ENCODE results near the gene STN1. TPM values are rescaled to one million over a fixed set of nuclear protein-coding genes. Genes with fewer than 3 reads are reported as not detected.

The STN1 gene
- total RNA-seq, 1 experiment from 2014 or later: 35.0 TPM

GRCh38 chr10:103836273-103836672 is 81.7 kb downstream of the STN1 start:
- H3K36me3 ChIP-seq (ENCODE audit: insufficient read depth, low read length): no peaks in the 10 kb centered on the region
- H3K79me2 ChIP-seq (ENCODE audit: low read length): no peaks in the 10 kb centered on the region
- H3K27ac ChIP-seq (ENCODE audit: low read length): no peak overlapping the region
- H2AFZ ChIP-seq (ENCODE audit: low read length): no peak overlapping the region
- H3K27me3 ChIP-seq (ENCODE audit: low read length): no peaks in the 10 kb centered on the region
- H3K9me3 ChIP-seq (ENCODE audit: low read length): no peaks in the 10 kb centered on the region
- no peak overlapping the region for H3K4me2 ChIP-seq (ENCODE audit: low read depth, low read length, poor library complexity, severe bottlenecking)
- no peak overlapping the region for H3K4me3 ChIP-seq (ENCODE audit: low read length)
- H3K9ac ChIP-seq (ENCODE audit: low read length): no peak overlapping the region
- no peaks in the 10 kb centered on the region for H3K9me2 ChIP-seq (replicated peaks; ENCODE audit: insufficient read depth, low read length)
- no peaks in the 10 kb centered on the region for H4K20me1 ChIP-seq (ENCODE audit: insufficient read depth, low read depth, low read length)
- no peak for DNase-seq
- no peaks in the 10 kb centered on the region for H3K4me1 ChIP-seq (ENCODE audit: low read length)

- Histone ChIP-seq H3K79me2 (ENCODE audit: low read length) (no peaks in the 10 kb centered on the region), H3K4me1 (ENCODE audit: low read length) (no peaks in the 10 kb centered on the region), H3K27me3 (ENCODE audit: low read length) (no peaks in the 10 kb centered on the region), H2AFZ (ENCODE audit: low read length) (no peak overlapping the region), H3K9ac (ENCODE audit: low read length) (no peak overlapping the region), H3K27ac (ENCODE audit: low read length) (no peak overlapping the region), H3K4me3 (ENCODE audit: low read length) (no peak overlapping the region), H3K9me3 (ENCODE audit: low read length) (no peaks in the 10 kb centered on the region), H3K36me3 (ENCODE audit: insufficient read depth, low read length) (no peaks in the 10 kb centered on the region), H3K4me2 (ENCODE audit: low read depth, low read length, poor library complexity, severe bottlenecking) (no peak overlapping the region), H3K9me2 (replicated peaks; ENCODE audit: insufficient read depth, low read length) (no peaks in the 10 kb centered on the region), H4K20me1 (ENCODE audit: insufficient read depth, low read depth, low read length) (no peaks in the 10 kb centered on the region)
- DNase-seq: peak; percentile 43
These were observed 82.6 kb downstream of the STN1 start for GRCh38 chr10:103835096-103836050.

- Histone ChIP-seq H3K27ac (ENCODE audit: low read length) (no peak overlapping the region), H3K4me1 (ENCODE audit: low read length) (no peaks in the 10 kb centered on the region), H3K79me2 (ENCODE audit: low read length) (no peaks in the 10 kb centered on the region), H3K9me3 (ENCODE audit: low read length) (no peaks in the 10 kb centered on the region), H3K9ac (ENCODE audit: low read length) (no peak overlapping the region), H3K4me2 (ENCODE audit: low read depth, low read length, poor library complexity, severe bottlenecking) (no peak overlapping the region), H2AFZ (ENCODE audit: low read length) (no peak overlapping the region), H3K4me3 (ENCODE audit: low read length) (no peak overlapping the region), H3K9me2 (replicated peaks; ENCODE audit: insufficient read depth, low read length) (no peaks in the 10 kb centered on the region), H3K36me3 (ENCODE audit: insufficient read depth, low read length) (no peaks in the 10 kb centered on the region), H3K27me3 (ENCODE audit: low read length) (no peaks in the 10 kb centered on the region), H4K20me1 (ENCODE audit: insufficient read depth, low read depth, low read length) (no peaks in the 10 kb centered on the region)
- no peak for DNase-seq
These were observed 83.4 kb downstream of the STN1 start for GRCh38 chr10:103834436-103835095.

- Histone ChIP-seq H3K9me3 (ENCODE audit: low read length) (no peaks in the 10 kb centered on the region), H3K4me2 (ENCODE audit: low read depth, low read length, poor library complexity, severe bottlenecking) (no peak overlapping the region), H3K9me2 (replicated peaks; ENCODE audit: insufficient read depth, low read length) (no peaks in the 10 kb centered on the region), H3K36me3 (ENCODE audit: insufficient read depth, low read length) (no peaks in the 10 kb centered on the region), H3K9ac (ENCODE audit: low read length) (no peak overlapping the region), H2AFZ (ENCODE audit: low read length) (no peak overlapping the region), H3K27ac (ENCODE audit: low read length) (no peak overlapping the region), H4K20me1 (ENCODE audit: insufficient read depth, low read depth, low read length) (no peaks in the 10 kb centered on the region), H3K4me1 (ENCODE audit: low read length) (no peaks in the 10 kb centered on the region), H3K4me3 (ENCODE audit: low read length) (no peak overlapping the region), H3K27me3 (ENCODE audit: low read length) (no peaks in the 10 kb centered on the region), H3K79me2 (ENCODE audit: low read length) (no peaks in the 10 kb centered on the region)
- no peak for DNase-seq
These were observed 84.1 kb downstream of the STN1 start for GRCh38 chr10:103833731-103834365.

GRCh38 chr10:103832806-103833205 is 85.2 kb downstream of the STN1 start:
- Histone ChIP-seq H4K20me1 (ENCODE audit: insufficient read depth, low read depth, low read length) (no peaks in the 10 kb centered on the region), H3K27me3 (ENCODE audit: low read length) (no peaks in the 10 kb centered on the region), H3K9me2 (replicated peaks; ENCODE audit: insufficient read depth, low read length) (no peaks in the 10 kb centered on the region), H2AFZ (ENCODE audit: low read length) (no peak overlapping the region), H3K36me3 (ENCODE audit: insufficient read depth, low read length) (no peaks in the 10 kb centered on the region), H3K4me2 (ENCODE audit: low read depth, low read length, poor library complexity, severe bottlenecking) (no peak overlapping the region), H3K79me2 (ENCODE audit: low read length) (no peaks in the 10 kb centered on the region), H3K4me1 (ENCODE audit: low read length) (no peaks in the 10 kb centered on the region), H3K4me3 (ENCODE audit: low read length) (no peak overlapping the region), H3K9me3 (ENCODE audit: low read length) (no peaks in the 10 kb centered on the region), H3K9ac (ENCODE audit: low read length) (no peak overlapping the region), H3K27ac (ENCODE audit: low read length) (no peak overlapping the region)
- no peak for DNase-seq

Other genes starting within 250 kb of the STN1 start
- 0.07 and 0.22 TPM in 2 replicates for gene SH3PXD2A, start 62.6 kb downstream of the STN1 start, total RNA-seq (2014; rRNA removed; shearing (Covaris generic); ENCODE audit: low replicate concordance)
- gene SLK, start 49.0 kb upstream of the STN1 start, total RNA-seq (2014; rRNA removed; shearing (Covaris generic); ENCODE audit: low replicate concordance): 25.7 and 28.1 TPM in 2 replicates
- not detected in 2 replicates for gene COL17A1, start 167.7 kb upstream of the STN1 start, total RNA-seq (2014; rRNA removed; shearing (Covaris generic); ENCODE audit: low replicate concordance)
- 2.0 and 4.3 TPM in 2 replicates for gene SFR1, start 204.0 kb upstream of the STN1 start, total RNA-seq (2014; rRNA removed; shearing (Covaris generic); ENCODE audit: low replicate concordance)

Measured in Karpas-422 (cell line).